Lower lobe of right lung (tissue), 2 donors: ENCODE data around the gene LRRC23. TPM values are rescaled to one million over a fixed set of nuclear protein-coding genes. Genes with fewer than 3 reads are reported as not detected.
"Not testable (repeated sequence)": the region's sequence is repeated elsewhere in the genome, so short reads cannot be mapped to it uniquely, and the experiment has no call there.

Experiments
- ATAC-seq, 2 donors: fragments of 200-7000 bp; cut with Tn5 transposase; one replicate each; pipeline ENCODE4 v1.9.1; 2020 to 2022; ENCODE audit warnings: mild to moderate bottlenecking in 2 of 2, moderate library complexity in 2 of 2
- DNase-seq: peaks from one replicate; pipeline ENCODE4 v3.0.0-alpha.2; 2020
- H3K27ac ChIP-seq: fragments of 200-600 bp; one replicate; pipeline ENCODE4 v1.8.0; 2022
- H3K27me3 ChIP-seq: fragments of 200-600 bp; one replicate; pipeline ENCODE4 v1.8.0; 2022; ENCODE audit warnings: low read depth
- H3K36me3 ChIP-seq: fragments of 200-600 bp; one replicate; pipeline ENCODE4 v1.8.0; 2022; ENCODE audit warnings: mild to moderate bottlenecking
- H3K4me1 ChIP-seq: fragments of 200-600 bp; one replicate; pipeline ENCODE4 v1.8.0; 2022
- H3K4me3 ChIP-seq: fragments of 200-600 bp; one replicate; pipeline ENCODE4 v1.8.0; 2022; ENCODE audit warnings: mild to moderate bottlenecking
- H3K9me3 ChIP-seq: fragments of 200-600 bp; one replicate; pipeline ENCODE4 v1.8.0; 2022
- intact Hi-C: fragments of 100-400 bp; cut with DNase I; formaldehyde crosslinking; loops from one replicate; pipeline ENCODE4 v1.11.0; 2022
- total RNA-seq: library from RNA; stranded (reverse); fragmentation: NEBNext Ultra II Directional; extraction: Animal tissue kit (Norgen Biotek cat#: 25700); gene quantifications from one replicate; pipeline ENCODE4 v1.2.1, GENCODE V29; 2021
- TF ChIP-seq, protein P1 (sequence below): fragments of 200-600 bp; IDR thresholded peaks from one replicate; pipeline ENCODE4 v1.8.0; 2022; ENCODE audit warnings: antibody characterized with exemption, mild to moderate bottlenecking
- donor health status: DM: no; HTN: yes; CAD: no; lungs with severe emphysema.

LRRC23 gene
- total RNA-seq, 1 donor from 2014 or later, result 26.6 TPM

DNA sequence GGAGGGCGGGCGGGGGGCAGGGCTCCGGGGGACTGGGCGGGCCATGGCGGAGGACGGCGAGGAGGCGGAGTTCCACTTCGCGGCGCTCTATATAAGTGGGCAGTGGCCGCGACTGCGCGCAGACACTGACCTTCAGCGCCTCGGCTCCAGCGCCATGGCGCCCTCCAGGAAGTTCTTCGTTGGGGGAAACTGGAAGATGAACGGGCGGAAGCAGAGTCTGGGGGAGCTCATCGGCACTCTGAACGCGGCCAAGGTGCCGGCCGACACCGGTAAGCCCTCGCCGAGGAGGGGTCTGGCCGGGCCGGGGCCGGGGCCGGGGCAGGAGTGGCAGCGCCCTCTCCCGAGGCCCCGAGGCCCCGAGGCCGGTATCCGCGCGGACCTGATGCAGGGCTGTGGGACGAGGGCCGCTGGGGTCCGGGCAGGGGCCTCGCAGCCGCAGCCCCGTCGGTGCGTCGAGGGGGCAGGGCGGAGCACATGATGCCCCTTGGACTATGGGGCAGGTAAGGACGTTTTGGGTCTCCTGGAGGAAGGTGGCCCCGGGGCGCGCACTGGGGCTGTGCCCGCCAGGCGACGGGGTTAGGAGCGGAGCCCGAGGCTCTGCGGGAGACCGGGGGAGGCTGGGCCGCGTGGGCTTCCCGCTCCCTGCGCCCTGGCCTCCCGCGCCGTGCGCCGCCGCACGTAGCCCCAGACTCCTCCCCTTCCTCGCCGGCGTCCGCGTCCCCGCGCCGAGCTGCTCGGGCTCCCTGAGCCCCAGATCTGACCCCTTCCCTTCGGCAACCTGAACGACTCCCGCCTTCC lies 37.0 kb upstream of the LRRC23 start, which contains the start of gene TPI1:
TSS of gene TPI1 (plus strand) at position 119 of the 798 bp plus-strand sequence. CDS start at position 155, 36 bp downstream.
- H3K4me1 ChIP-seq, result peaks cover 47% of the 10 kb centered on the region
- intact Hi-C loops, result no loop called here
- H3K27ac ChIP-seq, result peak within 1 kb of the TSS; percentile 98

DNA sequence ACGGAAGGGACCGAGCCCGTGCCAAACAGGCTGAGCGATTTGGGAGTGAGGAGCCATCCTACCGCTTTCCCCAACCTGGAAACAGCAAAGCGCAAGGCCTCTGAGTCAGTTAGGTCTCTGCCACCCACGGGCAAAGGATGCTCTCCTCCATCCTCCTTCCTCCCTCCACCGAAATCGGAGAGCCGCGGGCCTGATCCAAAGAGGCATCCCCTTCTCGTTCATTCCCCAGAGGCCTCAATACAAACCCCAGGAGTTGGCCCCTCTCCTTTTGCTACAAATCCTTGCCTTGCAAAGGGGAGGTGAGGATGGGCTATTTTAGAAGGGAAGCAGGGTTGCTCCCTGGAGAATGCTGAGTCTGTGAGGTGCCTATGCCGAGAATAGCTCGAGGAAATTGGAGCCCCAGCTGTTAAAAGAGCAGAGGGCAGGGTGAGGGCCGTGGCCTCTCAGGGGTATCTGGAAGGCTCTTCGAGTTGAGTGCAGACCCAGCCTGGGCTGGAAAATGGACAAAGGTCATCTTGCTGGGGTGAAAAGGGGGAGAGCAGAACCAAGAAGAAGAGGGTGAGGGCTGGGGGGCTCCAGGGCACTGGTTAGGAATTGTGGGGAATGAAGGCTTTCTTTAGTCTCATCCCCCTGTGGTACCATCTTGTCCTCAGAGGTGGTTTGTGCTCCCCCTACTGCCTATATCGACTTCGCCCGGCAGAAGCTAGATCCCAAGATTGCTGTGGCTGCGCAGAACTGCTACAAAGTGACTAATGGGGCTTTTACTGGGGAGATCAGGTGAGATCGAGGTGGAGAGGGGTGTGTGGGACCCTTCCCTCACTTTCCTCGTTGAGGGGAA lies 36.2 kb upstream of the LRRC23 start:
- intact Hi-C loops, result no loop called here
- H3K4me3 ChIP-seq, result peak overlapping the region; percentile 98
- peak overlapping the region; percentile 98 for H3K27ac ChIP-seq
- no peaks in the 10 kb centered on the region for H3K27me3 ChIP-seq
- DNase-seq (no peak), ATAC-seq (peak in 1 of 2 donors; percentile 1)
- peaks cover 47% of the 10 kb centered on the region for H3K4me1 ChIP-seq
- TF ChIP-seq, protein P1, sequence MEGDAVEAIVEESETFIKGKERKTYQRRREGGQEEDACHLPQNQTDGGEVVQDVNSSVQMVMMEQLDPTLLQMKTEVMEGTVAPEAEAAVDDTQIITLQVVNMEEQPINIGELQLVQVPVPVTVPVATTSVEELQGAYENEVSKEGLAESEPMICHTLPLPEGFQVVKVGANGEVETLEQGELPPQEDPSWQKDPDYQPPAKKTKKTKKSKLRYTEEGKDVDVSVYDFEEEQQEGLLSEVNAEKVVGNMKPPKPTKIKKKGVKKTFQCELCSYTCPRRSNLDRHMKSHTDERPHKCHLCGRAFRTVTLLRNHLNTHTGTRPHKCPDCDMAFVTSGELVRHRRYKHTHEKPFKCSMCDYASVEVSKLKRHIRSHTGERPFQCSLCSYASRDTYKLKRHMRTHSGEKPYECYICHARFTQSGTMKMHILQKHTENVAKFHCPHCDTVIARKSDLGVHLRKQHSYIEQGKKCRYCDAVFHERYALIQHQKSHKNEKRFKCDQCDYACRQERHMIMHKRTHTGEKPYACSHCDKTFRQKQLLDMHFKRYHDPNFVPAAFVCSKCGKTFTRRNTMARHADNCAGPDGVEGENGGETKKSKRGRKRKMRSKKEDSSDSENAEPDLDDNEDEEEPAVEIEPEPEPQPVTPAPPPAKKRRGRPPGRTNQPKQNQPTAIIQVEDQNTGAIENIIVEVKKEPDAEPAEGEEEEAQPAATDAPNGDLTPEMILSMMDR, result no peak
- peaks cover 55% of the 10 kb centered on the region for H3K36me3 ChIP-seq
- H3K9me3 ChIP-seq, result no peaks in the 10 kb centered on the region

More for the DNA sequence above, 37.0 kb upstream of the LRRC23 start, which contains the start of gene TPI1:
- ATAC-seq, result peak; percentile 91 to 92
- H3K27me3 ChIP-seq, result no peaks in the 10 kb centered on the region
- H3K36me3 ChIP-seq, result peaks cover 63% of the 10 kb centered on the region
- TF ChIP-seq, protein P1, result peak; percentile 7
- peak; percentile 76 for DNase-seq
- peak within 1 kb of the TSS; percentile 98 for H3K4me3 ChIP-seq
- no peaks in the 10 kb centered on the region for H3K9me3 ChIP-seq

DNA sequence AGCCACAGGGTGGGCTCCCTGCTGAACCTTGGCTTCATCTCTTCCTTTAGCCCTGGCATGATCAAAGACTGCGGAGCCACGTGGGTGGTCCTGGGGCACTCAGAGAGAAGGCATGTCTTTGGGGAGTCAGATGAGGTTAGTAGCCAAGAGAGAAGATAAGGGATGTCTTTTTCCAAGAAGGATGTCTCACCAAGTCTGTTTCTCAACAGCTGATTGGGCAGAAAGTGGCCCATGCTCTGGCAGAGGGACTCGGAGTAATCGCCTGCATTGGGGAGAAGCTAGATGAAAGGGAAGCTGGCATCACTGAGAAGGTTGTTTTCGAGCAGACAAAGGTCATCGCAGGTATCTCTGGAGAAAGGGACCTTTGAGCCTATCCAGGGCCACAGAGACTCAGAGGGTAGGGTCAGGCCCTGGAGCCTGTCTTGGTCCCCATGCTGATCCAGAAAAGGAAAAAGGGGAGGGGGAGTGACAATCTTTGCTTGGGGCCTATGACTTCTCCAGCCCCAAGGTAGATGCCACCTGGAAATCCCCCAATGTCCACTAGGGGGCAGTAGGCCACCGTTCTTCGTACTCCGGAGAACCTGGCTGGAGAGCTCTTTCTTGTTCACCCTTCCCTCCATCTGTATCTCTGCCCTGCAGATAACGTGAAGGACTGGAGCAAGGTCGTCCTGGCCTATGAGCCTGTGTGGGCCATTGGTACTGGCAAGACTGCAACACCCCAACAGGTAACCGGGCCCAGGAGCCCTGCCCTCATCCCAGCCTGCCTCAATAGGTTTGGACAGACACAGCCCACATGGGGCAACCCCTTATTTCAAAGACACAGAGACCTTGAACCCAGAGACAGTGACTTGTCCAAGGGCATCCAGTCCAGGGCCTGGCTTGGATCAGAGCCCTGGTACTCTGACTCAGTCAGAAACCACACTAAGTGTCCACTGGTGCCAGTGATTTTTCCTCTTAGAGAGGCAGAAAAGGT lies 35.3 kb upstream of the LRRC23 start:
- Histone ChIP-seq H3K36me3 (peaks cover 46% of the 10 kb centered on the region), H3K27ac (no peak overlapping the region), H3K4me3 (peak overlapping the region; percentile 98), H3K4me1 (peaks cover 54% of the 10 kb centered on the region), H3K27me3 (no peaks in the 10 kb centered on the region), H3K9me3 (no peaks in the 10 kb centered on the region)
- DNase-seq, result peak; percentile 81
- TF ChIP-seq, protein P1, result peak; percentile 94
- ATAC-seq, result no peak
- intact Hi-C loops, result no loop called here

DNA sequence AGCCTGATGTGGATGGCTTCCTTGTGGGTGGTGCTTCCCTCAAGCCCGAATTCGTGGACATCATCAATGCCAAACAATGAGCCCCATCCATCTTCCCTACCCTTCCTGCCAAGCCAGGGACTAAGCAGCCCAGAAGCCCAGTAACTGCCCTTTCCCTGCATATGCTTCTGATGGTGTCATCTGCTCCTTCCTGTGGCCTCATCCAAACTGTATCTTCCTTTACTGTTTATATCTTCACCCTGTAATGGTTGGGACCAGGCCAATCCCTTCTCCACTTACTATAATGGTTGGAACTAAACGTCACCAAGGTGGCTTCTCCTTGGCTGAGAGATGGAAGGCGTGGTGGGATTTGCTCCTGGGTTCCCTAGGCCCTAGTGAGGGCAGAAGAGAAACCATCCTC lies 34.3 kb upstream of the LRRC23 start:
- H3K27ac ChIP-seq, H3K4me3 ChIP-seq, H3K27me3 ChIP-seq, intact Hi-C loops, DNase-seq, ATAC-seq, H3K9me3 ChIP-seq: not testable (repeated sequence)
- H3K36me3 ChIP-seq, result peaks cover 36% of the 10 kb centered on the region
- peaks cover 58% of the 10 kb centered on the region for H3K4me1 ChIP-seq

DNA sequence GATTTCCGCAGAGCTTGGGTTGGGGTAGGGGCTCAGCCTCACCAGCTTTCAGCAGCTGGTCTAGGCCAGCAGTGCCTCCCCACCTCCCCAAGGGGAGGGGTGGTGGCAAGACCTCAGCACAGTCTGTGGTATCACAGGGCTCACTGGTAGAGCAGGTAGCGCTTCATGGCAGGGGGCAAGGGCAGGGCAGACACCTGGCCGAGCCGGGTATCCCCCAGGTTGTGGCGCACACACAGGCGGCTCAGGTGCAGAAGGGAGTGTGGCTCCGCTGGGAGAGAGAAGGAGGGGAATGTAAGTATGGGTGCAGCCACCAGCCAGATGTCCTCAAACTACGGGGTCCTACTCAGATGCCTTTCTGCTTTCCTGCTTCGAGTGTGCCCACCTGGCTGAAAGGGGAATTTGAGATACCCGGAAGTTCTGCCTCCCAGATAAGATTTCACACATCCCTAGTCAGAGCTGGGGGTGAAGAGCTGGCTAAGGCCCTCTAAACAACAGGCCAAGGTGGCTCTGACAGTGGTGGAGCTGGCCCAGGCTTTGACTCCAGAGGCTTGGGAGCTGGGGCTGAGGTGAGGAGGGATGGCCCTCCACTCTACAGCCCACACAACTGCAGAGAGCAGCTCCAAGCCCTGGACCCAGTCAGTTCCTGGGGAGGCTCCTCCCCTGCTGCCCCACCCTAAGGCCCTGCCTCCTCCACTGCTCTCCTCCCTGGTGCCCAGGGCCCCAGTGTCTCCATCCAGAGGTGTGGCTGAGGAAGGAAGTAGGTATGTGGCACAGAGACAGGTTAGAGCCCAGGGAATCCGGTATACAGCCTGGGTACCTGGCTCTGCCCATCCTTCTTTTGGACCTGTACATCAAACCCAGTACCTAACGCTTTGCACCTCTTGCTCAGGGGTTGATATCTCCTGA lies 33.3 kb upstream of the LRRC23 start:
- no peaks in the 10 kb centered on the region for H3K27me3 ChIP-seq
- peaks cover 58% of the 10 kb centered on the region for H3K4me1 ChIP-seq
- peaks cover 29% of the 10 kb centered on the region for H3K36me3 ChIP-seq
- DNase-seq, result no peak
- TF ChIP-seq, protein P1, result no peak
- peak overlapping the region; percentile 99 for H3K4me3 ChIP-seq
- H3K27ac ChIP-seq, result peak overlapping the region; percentile 84
- ATAC-seq, result peak in 1 of 2 donors; percentile 8
- intact Hi-C loops, result no loop called here
- H3K9me3 ChIP-seq, result no peaks in the 10 kb centered on the region
